Keratinocyte (primary cell): ENCODE measurements around the gene VPS37C. TPM values are rescaled to one million over a fixed set of nuclear protein-coding genes. Genes with fewer than 3 reads are reported as not detected.

Experiments used
- DNase-seq: peaks from one replicate; pipeline ENCODE4 v3.0.0-alpha.2; 2011; ENCODE audit warnings: low read depth, missing footprints, low spot score
- FAIRE-seq: peaks from 2 replicates; lab custom pipeline; 2011; peaks lifted over from hg19 to GRCh38; lab: Jason Lieb, UNC
- H2AFZ ChIP-seq: 2 replicates; pipeline ENCODE4 v1.6.0; 2012; ENCODE audit warnings: low read length, control low read depth, inconsistent platforms; ENCODE audit not compliant: control insufficient read depth
- H3K27ac ChIP-seq: 2 replicates; pipeline ENCODE4 v1.5.1; 2011; ENCODE audit warnings: low read length; ENCODE audit not compliant: control insufficient read depth, insufficient read depth
- H3K27me3 ChIP-seq: 3 replicates; pipeline ENCODE4 v1.6.0; 2011; ENCODE audit warnings: low read length; ENCODE audit not compliant: control insufficient read depth, insufficient read depth; ENCODE audit errors: extremely low read depth
- H3K36me3 ChIP-seq, 2 experiments: 2 replicates in 1 of 2; 3 replicates in 1 of 2; pipeline ENCODE4 v1.5.1; 2011; ENCODE audit warnings: low read length in 2 of 2, mild to moderate bottlenecking in 1 of 2; ENCODE audit not compliant: control insufficient read depth in 2 of 2, insufficient read depth in 2 of 2; ENCODE audit errors: extremely low read depth in 1 of 2
- H3K4me1 ChIP-seq: 3 replicates; pipeline ENCODE4 v1.5.1; 2011; ENCODE audit warnings: low read length; ENCODE audit not compliant: control insufficient read depth, insufficient read depth; ENCODE audit errors: extremely low read depth
- H3K4me2 ChIP-seq: 3 replicates; pipeline ENCODE4 v1.6.0; 2011; ENCODE audit warnings: low read depth, low read length; ENCODE audit not compliant: control insufficient read depth, insufficient read depth; ENCODE audit errors: extremely low read depth
- H3K4me3 ChIP-seq, 3 experiments: fragments of 200-600 bp in 1 of 3; sonication (generic) in 1 of 3; 2 replicates in 2 of 3; 3 replicates in 1 of 3; pipeline ENCODE4 v1.5.1; 2011 to 2016; ENCODE audit warnings: low read length in 3 of 3, mild to moderate bottlenecking in 3 of 3, control low read depth in 2 of 3, inconsistent platforms in 1 of 3, low read depth in 1 of 3, mixed read lengths in 1 of 3, mixed run types in 1 of 3, moderate library complexity in 1 of 3; ENCODE audit not compliant: control insufficient read depth in 2 of 3, insufficient read depth in 2 of 3; ENCODE audit errors: extremely low read depth in 1 of 3
- H3K79me2 ChIP-seq: 2 replicates; pipeline ENCODE4 v1.6.0; 2012; ENCODE audit warnings: low read length; ENCODE audit not compliant: control insufficient read depth, insufficient read depth
- H3K9ac ChIP-seq: 3 replicates; pipeline ENCODE4 v1.6.0; 2011; ENCODE audit warnings: low read length; ENCODE audit not compliant: control insufficient read depth, insufficient read depth; ENCODE audit errors: extremely low read depth
- H3K9me1 ChIP-seq: 3 replicates; pipeline ENCODE4 v1.6.0; 2011; ENCODE audit warnings: low read length; ENCODE audit not compliant: control insufficient read depth, insufficient read depth; ENCODE audit errors: extremely low read depth
- H3K9me3 ChIP-seq: 2 replicates; pipeline ENCODE4 v1.5.1; 2012; ENCODE audit warnings: low read depth, low read length; ENCODE audit not compliant: control insufficient read depth
- H4K20me1 ChIP-seq: 3 replicates; pipeline ENCODE4 v1.6.0; 2011; ENCODE audit warnings: low read length; ENCODE audit not compliant: control insufficient read depth, insufficient read depth; ENCODE audit errors: extremely low read depth
- CTCF ChIP-seq, 3 experiments: IDR thresholded peaks in 1 of 3; conservative IDR thresholded peaks in 1 of 3; optimal IDR thresholded peaks in 1 of 3; 2 replicates in 2 of 3; 3 replicates in 1 of 3; pipeline versions ENCODE3 to v1.5.1; 2011; ENCODE audit warnings: low read length in 3 of 3, mild to moderate bottlenecking in 3 of 3, moderate library complexity in 2 of 3, control low read depth in 1 of 3, inconsistent platforms in 1 of 3; ENCODE audit not compliant: insufficient read depth in 2 of 3; ENCODE audit errors: extremely low read depth in 1 of 3
- EZH2 ChIP-seq: IDR thresholded peaks from one replicate; pipeline ENCODE4 v1.6.1; 2012; ENCODE audit warnings: inconsistent platforms, mild to moderate bottlenecking, low read length, moderate library complexity
- dilution Hi-C: fragments of 300-500 bp; cut with MboI; formaldehyde crosslinking; loops from one replicate; pipeline ENCODE4 v1.7.0; 2020; ENCODE audit warnings: low sequenced_read_pairs; ENCODE audit not compliant: extremely low pct_ligation_motif_present
- polyA plus RNA-seq, 5 experiments: library from polyadenylated mRNA; depleted of rRNA in 3 of 5; stranded (reverse) in 3 of 5; stranded (forward) in 1 of 5; unstranded in 1 of 5; fragments of >200 nt; gene quantifications; 1 replicate in 1 of 5; 2 replicates in 3 of 5; 3 replicates in 1 of 5; pipeline versions ENCODE4 v1.2.1 to v1.2.3, GENCODE V29; 2011 to 2012; ENCODE audit warnings: missing spikeins in 2 of 5, low read depth in 1 of 5, low replicate concordance in 1 of 5

Gene VPS37C
- polyA plus RNA-seq, 1 donor (not counting 4 experiments of a cell fraction or from before 2014, with no cell fraction given) = 8.0 TPM

- H2AFZ ChIP-seq = no peak overlapping the region
- no peaks in the 10 kb centered on the region for H3K9me3 ChIP-seq
- no peaks in the 10 kb centered on the region for H3K4me1 ChIP-seq
- H3K27me3 ChIP-seq = peaks cover 4% of the 10 kb centered on the region
- no peak overlapping the region for H3K9ac ChIP-seq
- H3K36me3 ChIP-seq = no peaks in the 10 kb centered on the region
- H4K20me1 ChIP-seq = no peaks in the 10 kb centered on the region
- H3K4me2 ChIP-seq = no peak overlapping the region
- H3K9me1 ChIP-seq = no peaks in the 10 kb centered on the region
- no peak for TF ChIP-seq CTCF (optimal IDR thresholded peaks at IDR 0.05 in 1 of 3, IDR thresholded peaks at IDR 0.05 in 1 of 3, conservative IDR thresholded peaks at IDR 0.05 in 1 of 3; ENCODE audit: extremely low read depth in 1 of 3, insufficient read depth in 2 of 3, low read length in 3 of 3)
- TF ChIP-seq EZH2 = no peak
- H3K27ac ChIP-seq = no peak overlapping the region
- FAIRE-seq (no peak), DNase-seq (no peak)
- no peak overlapping the region for H3K4me3 ChIP-seq
- H3K79me2 ChIP-seq = no peaks in the 10 kb centered on the region
- dilution Hi-C loops = no loop called here
Measured at GRCh38 chr11:61115498-61116224, 45.6 kb downstream of the VPS37C start.

- H3K4me2 ChIP-seq = no peak overlapping the region
- no peak overlapping the region for H2AFZ ChIP-seq
- H3K4me3 ChIP-seq = no peak overlapping the region
- H3K27me3 ChIP-seq = no peaks in the 10 kb centered on the region
- H3K9me1 ChIP-seq = no peaks in the 10 kb centered on the region
- H3K27ac ChIP-seq = no peak overlapping the region
- no peak for TF ChIP-seq EZH2
- no peak for TF ChIP-seq CTCF (optimal IDR thresholded peaks at IDR 0.05 in 1 of 3, IDR thresholded peaks at IDR 0.05 in 1 of 3, conservative IDR thresholded peaks at IDR 0.05 in 1 of 3; ENCODE audit: extremely low read depth in 1 of 3, insufficient read depth in 2 of 3, low read length in 3 of 3)
- H3K4me1 ChIP-seq = no peaks in the 10 kb centered on the region
- FAIRE-seq (no peak), DNase-seq (no peak)
- dilution Hi-C loops = no loop called here
- H3K79me2 ChIP-seq = no peaks in the 10 kb centered on the region
- H3K9me3 ChIP-seq = no peaks in the 10 kb centered on the region
- no peaks in the 10 kb centered on the region for H4K20me1 ChIP-seq
- no peaks in the 10 kb centered on the region for H3K36me3 ChIP-seq
- no peak overlapping the region for H3K9ac ChIP-seq
Measured at GRCh38 chr11:61114913-61115312, 46.3 kb downstream of the VPS37C start.
